B cell (primary cell): Measurements from ENCODE around the gene MTHFD1L.

Experiments
- CTCF ChIP-seq: fragments of 200-600 bp; IDR thresholded peaks from one replicate; pipeline ENCODE4 v1.8.0; 2022; ENCODE audit warnings: antibody characterized with exemption, mild to moderate bottlenecking
- EZH2 ChIP-seq: IDR thresholded peaks from 2 replicates; pipeline ENCODE4 v1.6.1; 2012; ENCODE audit warnings: borderline replicate concordance, low read depth, mild to moderate bottlenecking, moderate library complexity, low read length; ENCODE audit not compliant: insufficient read depth, poor library complexity, severe bottlenecking

DNA sequence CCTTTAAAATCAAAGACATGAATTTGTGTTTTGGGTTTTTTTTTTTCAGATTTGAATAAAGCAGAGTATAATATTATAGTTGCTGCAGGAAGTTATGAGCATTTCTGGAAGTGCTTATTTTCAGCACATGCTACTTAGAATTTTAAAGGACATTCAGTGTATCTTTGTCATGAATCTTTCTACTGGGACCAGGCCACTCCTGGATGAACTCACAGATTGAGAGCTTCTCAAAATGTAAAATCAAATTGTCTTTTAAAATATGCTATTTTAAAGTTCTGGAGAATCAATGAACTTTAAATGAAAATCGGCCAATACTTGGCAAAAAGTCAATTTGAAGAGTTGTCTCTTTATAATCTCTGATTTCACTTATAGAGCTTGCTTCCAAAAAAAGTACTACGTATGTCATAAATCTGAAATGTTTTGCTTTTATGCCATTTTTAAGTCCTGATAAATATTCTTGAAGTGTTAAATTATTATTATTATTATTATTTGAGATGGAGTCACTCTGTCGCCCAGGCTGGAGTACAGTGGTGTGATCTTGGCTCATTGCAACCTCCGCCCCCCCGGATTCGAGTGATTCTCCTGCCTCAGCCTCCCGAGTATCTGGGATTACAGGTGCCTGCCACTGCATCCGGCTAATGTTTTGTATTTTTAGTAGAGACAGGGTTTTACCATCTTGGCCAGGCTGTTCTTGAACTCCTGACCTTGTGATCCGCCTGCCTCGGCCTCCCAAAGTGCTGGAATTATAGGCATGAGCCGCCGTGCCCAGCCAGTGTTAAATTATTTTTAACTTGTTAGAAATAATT lies 198.5 kb downstream of the MTHFD1L start:
- TF ChIP-seq CTCF (no peak), EZH2 (no peak)
